Activated CD4-positive, alpha-beta memory T cell treated with anti-CD3 and anti-CD28 coated beads for 36 hours (primary cell): ENCODE results near the gene KIAA1549. TPM values are rescaled to one million over a fixed set of nuclear protein-coding genes. Genes with fewer than 3 reads are reported as not detected.

ENCODE experiments used
- CTCF ChIA-PET: fragments of 350-600 bp; sonication (Branson Sonifier 250); formaldehyde crosslinking; loops from one replicate; lab custom pipeline; 2021; ENCODE audit warnings: antibody characterized with exemption, inconsistent platforms; lab: Charles Lee
- POLR2A ChIA-PET: fragments of 350-600 bp; sonication (Branson Sonifier 250); formaldehyde crosslinking; loops from one replicate; lab custom pipeline; 2021; ENCODE audit warnings: antibody characterized with exemption; lab: Charles Lee
- DNase-seq: peaks from one replicate; pipeline ENCODE4 v3.0.0-alpha.2; 2020
- H3K27ac Mint-ChIP-seq: one replicate; pipeline ENCODE4 v1.8.0; 2021; ENCODE audit warnings: mixed read lengths
- H3K27me3 Mint-ChIP-seq: one replicate; pipeline ENCODE4 v1.8.0; 2021; ENCODE audit warnings: mixed read lengths
- H3K36me3 Mint-ChIP-seq: one replicate; pipeline ENCODE4 v1.8.0; 2021; ENCODE audit warnings: mixed read lengths
- H3K4me1 Mint-ChIP-seq: one replicate; pipeline ENCODE4 v1.8.0; 2021; ENCODE audit warnings: low read depth, mixed read lengths
- H3K4me3 Mint-ChIP-seq: one replicate; pipeline ENCODE4 v1.8.0; 2021; ENCODE audit warnings: mild to moderate bottlenecking, mixed read lengths
- H3K9me3 Mint-ChIP-seq: one replicate; pipeline ENCODE4 v1.8.0; 2021; ENCODE audit warnings: mixed read lengths
- intact Hi-C: fragments of 100-400 bp; cut with micrococcal nuclease; formaldehyde crosslinking; loops from one replicate; pipeline ENCODE4 v1.15.1; 2023
- total RNA-seq, 2 experiments: library from RNA; stranded (reverse); gene quantifications; one replicate each; pipeline ENCODE4 v1.2.3, GENCODE V29; 2021

Gene KIAA1549
- total RNA-seq, 2 experiments from 2014 or later, result 0.85 to 0.95 TPM

GRCh38 chr7:138838166-138838565 lies 143.0 kb downstream of the KIAA1549 start:
- peaks cover 12% of the 10 kb centered on the region for H3K4me1 Mint-ChIP-seq
- H3K9me3 Mint-ChIP-seq, result no peaks in the 10 kb centered on the region
- POLR2A ChIA-PET, result no interaction called here
- H3K36me3 Mint-ChIP-seq, result no peaks in the 10 kb centered on the region
- CTCF ChIA-PET, result interaction anchor here (1.0 kb wide), 1 partner anchor 27 kb away, joined by 3 read pairs; no protein-coding TSS in a partner anchor
- H3K27me3 Mint-ChIP-seq, result peaks cover 21% of the 10 kb centered on the region
- DNase-seq, result no peak
- no peak overlapping the region for H3K4me3 Mint-ChIP-seq
- intact Hi-C loops, result no loop called here
- no peak overlapping the region for H3K27ac Mint-ChIP-seq

GRCh38 chr7:138837627-138838026 lies 143.6 kb downstream of the KIAA1549 start:
- Mint-ChIP-seq H3K4me3 (no peak overlapping the region), H3K27ac (no peak overlapping the region), H3K9me3 (no peaks in the 10 kb centered on the region), H3K36me3 (no peaks in the 10 kb centered on the region), H3K27me3 (peaks cover 27% of the 10 kb centered on the region), H3K4me1 (peaks cover 12% of the 10 kb centered on the region)
- no peak for DNase-seq
- CTCF ChIA-PET, result interaction anchor here (1.0 kb wide), 1 partner anchor 28 kb away, joined by 3 read pairs; no protein-coding TSS in a partner anchor
- POLR2A ChIA-PET, result no interaction called here
- intact Hi-C loops, result no loop called here

DNA sequence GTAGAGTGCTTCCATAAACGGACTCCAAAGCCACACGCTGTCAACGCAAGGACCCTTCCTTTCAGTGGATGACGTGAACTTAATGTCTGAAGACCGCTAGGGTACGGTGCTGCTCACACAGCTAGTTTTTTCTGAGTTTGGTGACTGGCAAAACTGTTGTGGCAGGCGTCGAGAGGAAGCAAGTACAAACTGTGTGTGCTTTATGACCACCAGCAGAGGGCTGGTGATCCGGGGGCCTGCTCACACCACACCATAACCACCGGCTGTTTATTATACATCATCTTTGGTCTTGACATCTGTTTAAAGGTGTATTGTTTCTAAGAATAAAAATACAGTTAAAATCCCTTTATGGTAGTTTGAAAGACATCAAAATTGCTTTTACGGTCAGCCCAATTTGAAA lies 146.1 kb downstream of the KIAA1549 start:
- ChIA-PET POLR2A (no interaction called here), CTCF (no interaction called here)
- intact Hi-C loops, result no loop called here
- Mint-ChIP-seq H3K9me3 (no peaks in the 10 kb centered on the region), H3K36me3 (no peaks in the 10 kb centered on the region), H3K4me3 (no peak overlapping the region), H3K27ac (no peak overlapping the region), H3K27me3 (peaks cover 33% of the 10 kb centered on the region), H3K4me1 (peaks cover 12% of the 10 kb centered on the region)
- no peak for DNase-seq

- Mint-ChIP-seq H3K4me3 (no peak overlapping the region), H3K9me3 (no peaks in the 10 kb centered on the region), H3K4me1 (peaks cover 12% of the 10 kb centered on the region), H3K36me3 (no peaks in the 10 kb centered on the region), H3K27ac (no peak overlapping the region), H3K27me3 (peaks cover 34% of the 10 kb centered on the region)
- DNase-seq, result peak; percentile 69
- intact Hi-C loops, result loop anchor here (1.0 kb wide), 1 partner anchor 82 kb away; no protein-coding TSS in a partner anchor
- CTCF ChIA-PET, result no interaction called here
- POLR2A ChIA-PET, result no interaction called here
Observed at GRCh38 chr7:138834583-138834982, 146.6 kb downstream of the KIAA1549 start.

DNA sequence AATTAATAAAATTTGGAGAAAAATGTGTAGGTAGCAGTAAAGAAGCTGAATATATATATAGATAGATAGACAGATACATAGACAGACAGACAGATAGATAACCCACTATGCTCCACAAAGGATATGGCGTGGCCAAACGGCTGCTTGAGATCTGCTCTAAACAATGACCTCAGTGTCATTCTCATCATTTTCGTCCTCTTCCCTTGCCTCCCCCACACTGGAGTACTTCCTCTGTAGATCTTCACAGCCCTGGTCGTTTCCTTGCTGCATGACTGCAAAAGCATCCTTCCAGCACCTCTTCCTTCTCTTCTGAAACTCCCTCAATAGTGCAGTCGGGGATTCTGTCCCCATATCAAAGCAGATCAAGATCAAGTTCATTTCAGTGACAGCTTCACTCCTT lies 147.6 kb downstream of the KIAA1549 start:
- H3K9me3 Mint-ChIP-seq, result no peaks in the 10 kb centered on the region
- ChIA-PET CTCF (no interaction called here), POLR2A (no interaction called here)
- H3K4me3 Mint-ChIP-seq, result no peak overlapping the region
- no peaks in the 10 kb centered on the region for H3K36me3 Mint-ChIP-seq
- DNase-seq, result no peak
- no peak overlapping the region for H3K27ac Mint-ChIP-seq
- H3K4me1 Mint-ChIP-seq, result peaks cover 12% of the 10 kb centered on the region
- intact Hi-C loops, result no loop called here
- H3K27me3 Mint-ChIP-seq, result peaks cover 32% of the 10 kb centered on the region

GRCh38 chr7:138832966-138833365 lies 148.2 kb downstream of the KIAA1549 start:
- peaks cover 12% of the 10 kb centered on the region for H3K4me1 Mint-ChIP-seq
- peaks cover 32% of the 10 kb centered on the region for H3K27me3 Mint-ChIP-seq
- H3K4me3 Mint-ChIP-seq, result no peak overlapping the region
- H3K9me3 Mint-ChIP-seq, result no peaks in the 10 kb centered on the region
- intact Hi-C loops, result no loop called here
- DNase-seq, result no peak
- CTCF ChIA-PET, result no interaction called here
- H3K27ac Mint-ChIP-seq, result no peak overlapping the region
- POLR2A ChIA-PET, result no interaction called here
- H3K36me3 Mint-ChIP-seq, result no peaks in the 10 kb centered on the region

- Mint-ChIP-seq H3K27me3 (peaks cover 32% of the 10 kb centered on the region), H3K4me1 (peaks cover 14% of the 10 kb centered on the region), H3K36me3 (no peaks in the 10 kb centered on the region), H3K4me3 (no peak overlapping the region), H3K9me3 (no peaks in the 10 kb centered on the region), H3K27ac (no peak overlapping the region)
- ChIA-PET CTCF (no interaction called here), POLR2A (interaction anchor here (0.6 kb wide), 1 partner anchor 54 kb away, joined by 5 read pairs; no protein-coding TSS in a partner anchor)
- DNase-seq, result no peak
- intact Hi-C loops, result no loop called here
Observed at GRCh38 chr7:138829335-138829734, 151.9 kb downstream of the KIAA1549 start.

DNA sequence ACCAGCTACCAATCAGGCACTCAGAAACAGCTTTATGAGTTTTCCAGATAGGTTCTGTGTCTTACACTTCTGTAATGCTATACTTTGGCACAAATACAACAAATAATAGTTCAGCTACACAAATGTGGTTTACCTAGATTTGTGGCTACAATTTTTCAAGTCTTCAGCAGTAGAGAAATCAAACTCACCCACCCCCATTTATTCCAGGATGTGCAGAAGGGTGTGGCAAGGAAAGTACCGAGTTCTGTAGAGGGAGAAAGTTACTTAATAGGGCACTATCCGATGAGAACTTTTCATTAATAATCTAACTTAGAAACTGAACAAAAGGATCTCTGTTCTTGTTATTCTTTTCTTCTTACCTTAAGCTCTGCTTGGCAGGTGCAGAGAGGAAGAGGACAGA lies 152.9 kb downstream of the KIAA1549 start:
- Mint-ChIP-seq H3K36me3 (no peaks in the 10 kb centered on the region), H3K27me3 (peaks cover 26% of the 10 kb centered on the region), H3K9me3 (no peaks in the 10 kb centered on the region), H3K4me1 (peaks cover 8% of the 10 kb centered on the region), H3K4me3 (no peak overlapping the region), H3K27ac (no peak overlapping the region)
- intact Hi-C loops, result no loop called here
- POLR2A ChIA-PET, result no interaction called here
- CTCF ChIA-PET, result interaction anchor here (0.6 kb wide), 1 partner anchor 36 kb away, joined by 3 read pairs; no protein-coding TSS in a partner anchor
- no peak for DNase-seq

- H3K9me3 Mint-ChIP-seq, result no peaks in the 10 kb centered on the region
- H3K4me1 Mint-ChIP-seq, result peaks cover 8% of the 10 kb centered on the region
- ChIA-PET CTCF (no interaction called here), POLR2A (no interaction called here)
- H3K27ac Mint-ChIP-seq, result peak overlapping the region; percentile 35
- peaks cover 10% of the 10 kb centered on the region for H3K27me3 Mint-ChIP-seq
- no peak overlapping the region for H3K4me3 Mint-ChIP-seq
- DNase-seq, result no peak
- no peaks in the 10 kb centered on the region for H3K36me3 Mint-ChIP-seq
- intact Hi-C loops, result loop anchor here (1.0 kb wide), 1 partner anchor 73 kb away; no protein-coding TSS in a partner anchor
Observed at GRCh38 chr7:138825049-138825721, 156.0 kb downstream of the KIAA1549 start.

DNA sequence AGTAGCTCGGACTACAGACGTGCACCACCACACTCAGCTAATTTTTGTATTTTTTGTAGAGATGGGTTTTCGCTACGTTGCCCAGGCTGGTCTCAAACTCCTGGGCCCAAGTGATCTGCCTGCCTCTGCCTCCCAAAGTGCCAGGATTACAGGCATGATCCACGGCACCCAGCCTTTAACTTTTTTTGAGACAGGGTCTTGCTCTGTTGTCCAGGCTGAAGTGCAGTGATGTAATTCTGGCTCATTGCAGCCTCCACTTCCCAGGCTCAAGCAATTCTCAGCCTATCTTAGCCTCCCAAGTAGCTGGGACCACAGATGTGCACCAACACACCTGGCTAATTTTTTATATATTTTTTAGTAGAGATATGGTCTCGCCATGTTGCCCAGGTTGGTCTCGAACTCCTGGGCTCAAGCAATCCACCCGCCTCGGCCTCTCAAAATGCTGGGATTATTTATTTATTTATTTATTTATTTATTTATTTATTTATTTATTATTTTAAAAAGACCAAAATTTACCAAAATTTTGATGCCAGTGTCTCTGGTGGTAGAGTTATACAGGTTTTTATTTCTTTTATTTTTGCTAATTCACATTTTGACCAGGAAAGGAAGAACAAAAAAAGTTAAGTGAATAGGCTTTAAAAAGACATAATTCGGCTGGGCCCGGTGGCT lies 158.2 kb downstream of the KIAA1549 start:
- CTCF ChIA-PET, result no interaction called here

DNA sequence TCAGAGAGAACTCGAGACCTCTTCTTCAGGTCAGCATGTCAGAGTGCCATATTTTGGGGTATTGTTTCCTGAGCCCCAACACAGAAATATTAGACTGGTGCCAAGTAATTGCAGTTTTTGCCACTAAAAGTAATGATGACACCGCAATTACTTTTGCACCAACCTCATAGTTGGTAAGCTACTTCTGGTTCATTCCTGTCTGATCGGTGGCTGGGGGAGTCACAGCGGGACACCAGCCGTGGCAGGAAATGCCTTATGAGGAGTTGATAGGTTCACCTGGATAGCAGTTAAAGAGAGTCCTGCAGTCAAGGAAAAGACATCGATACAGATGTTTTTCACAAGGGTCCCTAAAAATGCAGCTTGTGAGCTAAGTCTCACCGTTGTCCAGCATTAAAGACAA lies 159.3 kb downstream of the KIAA1549 start:
- CTCF ChIA-PET, result no interaction called here
- intact Hi-C loops, result no loop called here

More for the DNA sequence above, 158.2 kb downstream of the KIAA1549 start:
- POLR2A ChIA-PET, result interaction anchor here (0.6 kb wide), 1 partner anchor 53 kb away, joined by 3 read pairs; no protein-coding TSS in a partner anchor
- no peak for DNase-seq
- Mint-ChIP-seq H3K27me3 (peaks cover 7% of the 10 kb centered on the region), H3K4me1 (peaks cover 8% of the 10 kb centered on the region), H3K9me3 (no peaks in the 10 kb centered on the region), H3K27ac (no peak overlapping the region), H3K36me3 (no peaks in the 10 kb centered on the region), H3K4me3 (no peak overlapping the region)
- intact Hi-C loops, result no loop called here

GRCh38 chr7:138819625-138820024 lies 161.6 kb downstream of the KIAA1549 start:
- CTCF ChIA-PET, result no interaction called here
- DNase-seq, result no peak
- Mint-ChIP-seq H3K9me3 (no peaks in the 10 kb centered on the region), H3K27me3 (no peaks in the 10 kb centered on the region), H3K4me3 (no peak overlapping the region), H3K27ac (no peak overlapping the region), H3K4me1 (peaks cover 6% of the 10 kb centered on the region), H3K36me3 (no peaks in the 10 kb centered on the region)
- intact Hi-C loops, result no loop called here
- POLR2A ChIA-PET, result interaction anchor here (0.6 kb wide), 2 partner anchors 757 to 949 kb away, joined by 3 to 5 read pairs; no protein-coding TSS in a partner anchor

More for the DNA sequence above, 159.3 kb downstream of the KIAA1549 start:
- H3K27me3 Mint-ChIP-seq, result peaks cover 7% of the 10 kb centered on the region
- no peak for DNase-seq
- H3K9me3 Mint-ChIP-seq, result no peaks in the 10 kb centered on the region
- H3K4me3 Mint-ChIP-seq, result no peak overlapping the region
- POLR2A ChIA-PET, result no interaction called here
- H3K4me1 Mint-ChIP-seq, result peaks cover 8% of the 10 kb centered on the region
- H3K36me3 Mint-ChIP-seq, result no peaks in the 10 kb centered on the region
- no peak overlapping the region for H3K27ac Mint-ChIP-seq
